ENCODE results near the gene AP3S1.

DNA sequence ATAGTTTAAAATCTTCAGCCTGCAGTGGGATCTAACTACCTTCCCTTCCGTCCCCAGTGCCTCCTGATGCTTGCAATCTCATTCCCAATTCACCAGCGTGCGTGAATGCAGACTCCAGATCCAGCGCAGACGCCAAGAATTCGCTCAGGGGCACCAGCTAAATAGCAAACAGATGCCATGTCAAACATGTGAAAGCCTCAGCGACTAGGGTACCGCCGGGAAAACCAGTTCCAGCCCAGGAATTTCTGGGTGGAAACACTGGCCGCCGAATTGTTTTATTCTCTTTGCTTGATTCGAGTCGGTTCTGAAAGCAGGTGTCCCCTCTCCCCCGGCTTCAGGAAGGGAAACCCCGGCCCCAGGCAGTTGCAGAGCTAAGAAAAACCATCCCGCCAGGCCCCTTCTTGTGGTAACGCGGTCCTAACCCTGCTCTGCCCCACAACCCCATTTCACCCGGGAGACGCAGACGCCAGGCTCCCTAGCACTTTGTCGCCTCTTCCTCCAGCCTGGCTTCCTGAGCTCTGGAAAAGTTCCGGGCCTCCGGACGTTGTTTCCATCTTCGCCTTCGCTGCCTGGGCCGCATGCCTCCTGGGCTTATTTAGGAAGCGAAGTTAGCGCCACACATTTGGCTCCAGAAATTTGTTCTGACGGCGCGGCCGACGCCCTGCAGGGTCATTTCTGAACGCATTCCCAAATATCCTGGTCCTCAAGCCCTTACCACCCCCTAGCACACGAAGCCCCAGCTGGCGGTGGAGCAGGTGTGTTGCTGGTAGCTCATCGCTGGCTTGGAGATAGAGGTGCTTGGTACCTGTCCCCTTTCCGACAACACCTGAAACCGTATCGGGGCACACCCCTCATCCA is 119.9 kb downstream of the AP3S1 start:
- TF ChIP-seq CTCF (IDR thresholded peaks at IDR 0.05) (no peak), POLR2A (IDR thresholded peaks at IDR 0.05) (no peak)
